LNCAP (cell line): ENCODE data around the gene GPR176.
A peak's percentile ranks its signal among the peaks of the same experiment; 100 is the strongest.

ENCODE experiments used
- TF ChIP-seq, protein P1 (sequence below): fragments of 450-650 bp; IDR thresholded peaks from 2 replicates; pipeline ENCODE4 v1.5.1; 2017; ENCODE audit warnings: mild to moderate bottlenecking

Gene GPR176

DNA sequence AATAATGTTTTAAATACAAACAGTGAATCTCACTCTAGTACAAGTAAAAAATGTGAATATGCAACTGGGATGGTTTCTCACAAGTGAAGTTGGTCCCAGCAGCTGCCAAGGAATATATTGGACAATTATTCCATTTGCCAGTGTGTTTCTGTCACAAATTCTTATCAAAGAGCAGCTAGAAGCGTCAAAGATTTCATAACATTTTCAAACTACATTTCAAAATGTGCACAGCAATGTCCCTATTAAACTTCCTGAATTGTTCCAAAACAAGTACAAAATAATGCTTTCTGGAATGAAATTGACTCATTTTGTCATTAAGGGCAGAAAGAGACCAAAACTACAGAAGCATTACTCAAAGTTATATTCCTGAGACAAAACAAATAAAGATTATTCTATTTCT is 38.3 kb downstream of the GPR176 start:
- TF ChIP-seq, protein P1, sequence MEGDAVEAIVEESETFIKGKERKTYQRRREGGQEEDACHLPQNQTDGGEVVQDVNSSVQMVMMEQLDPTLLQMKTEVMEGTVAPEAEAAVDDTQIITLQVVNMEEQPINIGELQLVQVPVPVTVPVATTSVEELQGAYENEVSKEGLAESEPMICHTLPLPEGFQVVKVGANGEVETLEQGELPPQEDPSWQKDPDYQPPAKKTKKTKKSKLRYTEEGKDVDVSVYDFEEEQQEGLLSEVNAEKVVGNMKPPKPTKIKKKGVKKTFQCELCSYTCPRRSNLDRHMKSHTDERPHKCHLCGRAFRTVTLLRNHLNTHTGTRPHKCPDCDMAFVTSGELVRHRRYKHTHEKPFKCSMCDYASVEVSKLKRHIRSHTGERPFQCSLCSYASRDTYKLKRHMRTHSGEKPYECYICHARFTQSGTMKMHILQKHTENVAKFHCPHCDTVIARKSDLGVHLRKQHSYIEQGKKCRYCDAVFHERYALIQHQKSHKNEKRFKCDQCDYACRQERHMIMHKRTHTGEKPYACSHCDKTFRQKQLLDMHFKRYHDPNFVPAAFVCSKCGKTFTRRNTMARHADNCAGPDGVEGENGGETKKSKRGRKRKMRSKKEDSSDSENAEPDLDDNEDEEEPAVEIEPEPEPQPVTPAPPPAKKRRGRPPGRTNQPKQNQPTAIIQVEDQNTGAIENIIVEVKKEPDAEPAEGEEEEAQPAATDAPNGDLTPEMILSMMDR: no peak

DNA sequence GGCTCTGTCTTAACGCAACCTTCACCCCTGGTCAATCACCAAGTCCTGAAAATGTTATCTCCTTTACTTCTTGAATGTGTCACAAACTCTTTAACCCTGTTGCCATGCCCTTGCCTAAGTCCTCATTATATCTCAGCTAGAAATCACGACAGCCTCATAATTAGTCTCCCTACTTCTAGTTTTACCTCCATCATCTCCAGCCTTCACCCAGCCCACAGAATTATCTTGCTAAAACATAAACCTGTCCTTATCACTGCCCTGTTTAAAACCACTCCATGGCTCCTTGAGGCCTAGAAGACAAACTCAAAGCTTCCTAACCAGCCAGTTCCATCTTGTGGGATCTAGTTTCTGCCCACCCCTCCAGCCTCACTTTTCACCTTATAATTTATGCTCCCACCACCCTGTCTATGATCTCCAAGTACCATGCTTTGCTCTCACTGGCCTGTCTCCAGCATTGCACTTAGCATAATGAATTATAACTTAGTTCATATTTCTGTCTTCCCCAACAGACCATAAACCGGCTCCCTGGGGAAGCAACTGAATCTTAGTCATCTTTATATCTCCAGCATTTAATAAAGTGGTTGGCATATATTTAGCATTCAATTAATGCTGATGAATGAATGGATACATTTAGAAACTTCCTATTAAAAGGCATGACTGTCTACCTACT is 39.2 kb downstream of the GPR176 start:
- TF ChIP-seq, protein P1: no peak

DNA sequence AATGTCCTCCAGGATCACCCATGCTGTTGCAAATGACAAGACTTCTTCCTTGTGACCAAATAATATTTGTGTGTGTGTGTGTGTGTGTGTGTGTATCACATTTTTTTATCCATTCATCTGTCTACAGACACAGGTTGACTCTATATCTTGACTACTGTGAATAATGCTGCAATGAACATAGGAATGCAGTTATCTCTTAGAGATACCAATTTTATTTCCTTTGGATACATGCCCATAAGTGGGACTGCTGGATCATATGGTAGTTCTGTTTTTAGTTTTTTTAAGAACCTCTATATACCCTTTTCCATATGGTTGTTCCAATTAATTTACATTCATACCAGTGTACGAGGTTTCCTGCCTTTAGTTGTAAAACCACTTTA is 41.7 kb downstream of the GPR176 start:
- TF ChIP-seq, protein P1: no peak

DNA sequence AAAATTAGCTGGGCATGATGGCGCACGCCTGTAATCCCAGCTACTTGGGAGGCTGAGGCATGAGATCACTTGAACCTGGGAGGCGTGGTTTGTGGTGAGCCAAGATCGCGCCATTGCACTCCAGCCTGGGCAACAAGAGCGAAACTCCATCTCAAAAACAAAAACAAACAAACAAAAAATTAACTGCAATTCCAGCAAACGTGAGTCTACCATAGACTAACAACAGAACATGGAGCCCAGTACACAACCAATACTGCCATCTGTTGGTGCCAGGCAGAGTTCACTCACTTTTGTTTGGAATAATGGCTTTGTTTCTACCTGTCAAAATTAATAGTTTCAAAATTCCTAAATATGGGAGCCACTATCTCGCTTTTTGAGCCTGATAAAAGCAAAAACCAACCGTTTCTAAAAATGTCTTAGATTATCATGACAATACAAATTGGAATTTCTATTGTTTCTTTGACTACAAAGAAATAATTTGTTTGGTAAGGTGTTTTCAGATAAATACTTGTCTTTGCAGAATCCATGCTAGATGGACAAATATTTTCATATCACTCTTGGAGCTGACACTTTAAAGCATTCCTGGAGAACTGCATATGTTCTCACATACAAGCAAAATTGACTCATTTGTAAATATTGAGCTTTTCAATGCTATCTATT is 45.0 kb downstream of the GPR176 start:
- TF ChIP-seq, protein P1: peak; percentile 82

DNA sequence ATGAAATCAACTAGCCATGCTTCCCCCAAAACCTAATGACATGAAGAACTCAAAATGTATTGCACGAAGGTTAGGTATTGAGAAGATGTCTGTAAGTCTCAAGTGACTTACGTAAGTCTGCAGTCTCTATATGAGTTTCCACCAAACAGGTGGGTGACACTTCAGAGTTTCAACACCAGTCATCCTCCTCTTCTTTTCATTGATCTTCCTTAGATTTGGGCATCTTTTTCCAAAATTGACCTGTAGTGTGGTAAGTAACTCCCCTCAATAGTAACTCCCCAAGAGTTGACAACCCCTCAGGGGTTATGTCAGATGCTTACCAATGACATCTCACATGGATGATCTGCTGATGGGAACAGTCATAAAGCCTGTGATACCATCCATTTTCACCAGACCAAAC is 46.1 kb downstream of the GPR176 start:
- TF ChIP-seq, protein P1: no peak

DNA sequence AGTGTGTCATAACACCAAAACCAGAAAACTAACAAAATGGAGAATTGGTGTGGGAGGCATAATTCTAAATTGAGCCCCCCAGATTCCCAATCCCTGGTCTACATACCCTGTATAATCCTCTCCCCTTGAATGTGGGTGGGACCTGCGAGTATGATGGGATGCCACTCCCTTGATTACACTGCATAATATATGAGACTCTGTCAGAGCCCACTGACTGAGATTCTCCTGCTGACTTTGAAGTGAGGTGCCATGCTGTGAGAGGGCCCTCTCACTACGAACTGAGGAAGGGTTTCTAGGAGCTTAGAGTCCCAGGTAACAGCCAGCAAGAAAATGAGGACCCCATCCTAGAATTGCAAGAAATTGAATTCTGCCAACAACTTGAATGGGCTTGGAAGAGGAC is 49.5 kb downstream of the GPR176 start:
- TF ChIP-seq, protein P1: no peak

DNA sequence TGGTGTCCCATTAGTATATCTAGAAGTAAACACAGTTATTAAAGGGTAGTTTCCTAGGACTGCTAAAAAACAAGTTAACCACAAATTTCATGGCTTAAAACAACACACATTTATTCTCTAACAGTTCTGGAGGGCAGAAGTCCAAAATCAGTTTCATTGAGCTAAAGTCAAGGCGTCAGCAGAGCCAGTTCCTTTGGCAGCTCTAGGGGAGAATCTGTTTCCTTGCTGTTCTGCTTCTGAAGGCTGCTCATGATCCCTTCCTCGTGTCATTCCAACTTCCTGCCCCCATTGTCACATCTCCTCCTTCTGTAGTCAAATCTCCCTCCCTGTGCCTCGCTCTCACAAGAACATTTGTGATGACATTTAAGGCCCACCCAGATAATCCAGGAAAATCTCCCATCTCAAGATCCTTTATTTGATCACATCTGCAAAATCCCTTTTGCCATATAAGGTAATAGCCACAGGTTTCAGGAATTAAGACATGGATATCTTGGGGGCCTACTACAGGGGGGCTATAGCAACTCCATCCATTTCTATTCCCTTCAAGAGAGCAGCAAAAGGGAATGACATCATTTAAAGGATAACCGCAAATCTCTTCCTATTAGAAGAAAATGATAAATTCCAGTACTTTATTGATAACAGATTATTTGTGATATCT is 50.1 kb downstream of the GPR176 start:
- TF ChIP-seq, protein P1: no peak
